NCI-H1105 (cell line): ENCODE data around the gene CASZ1.

Experiments
- DNase-seq: peaks from one replicate; lab custom pipeline; 2025; lab: John Stamatoyannopoulos, UW

Gene CASZ1

DNA sequence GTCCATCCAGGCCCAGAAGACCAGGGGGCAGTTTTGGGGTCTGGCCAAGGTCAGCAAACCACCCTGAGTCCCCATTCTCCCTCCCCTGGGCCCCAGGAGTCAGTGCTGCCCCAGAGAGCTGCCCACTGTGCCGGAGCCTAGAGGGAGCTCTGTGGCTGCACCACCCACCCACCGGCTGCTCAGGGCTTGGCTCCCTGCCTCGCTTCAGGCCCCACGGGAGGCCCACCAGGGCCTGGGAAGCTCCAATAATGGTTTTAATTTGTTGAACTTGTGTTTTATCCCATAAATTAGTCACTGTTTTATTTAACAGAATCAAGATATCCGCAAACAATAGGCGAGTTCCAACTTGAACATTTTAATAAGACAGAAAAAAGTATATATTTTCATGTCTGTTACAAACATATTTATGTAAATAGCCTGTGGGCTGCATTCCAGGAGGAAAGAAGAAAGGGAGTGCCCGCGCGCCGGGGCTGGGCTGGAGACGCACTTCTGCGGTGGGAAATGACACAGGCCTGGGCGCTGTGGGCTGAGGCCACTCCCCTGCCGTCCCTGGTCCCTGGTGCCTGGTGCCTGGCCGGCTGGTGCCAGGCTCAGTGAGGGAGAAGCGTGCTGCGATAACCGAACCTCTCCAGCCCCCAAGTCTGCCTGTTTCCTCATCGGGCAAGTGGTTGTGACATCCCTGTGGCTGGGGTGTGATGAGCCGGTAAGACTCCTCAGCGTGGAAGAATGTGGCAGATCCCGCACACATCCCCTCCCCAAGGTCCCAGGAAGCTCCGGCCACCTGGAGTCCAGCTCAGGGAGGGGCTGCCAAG, 161.2 kb downstream of the CASZ1 start:
- no peak for DNase-seq

DNA sequence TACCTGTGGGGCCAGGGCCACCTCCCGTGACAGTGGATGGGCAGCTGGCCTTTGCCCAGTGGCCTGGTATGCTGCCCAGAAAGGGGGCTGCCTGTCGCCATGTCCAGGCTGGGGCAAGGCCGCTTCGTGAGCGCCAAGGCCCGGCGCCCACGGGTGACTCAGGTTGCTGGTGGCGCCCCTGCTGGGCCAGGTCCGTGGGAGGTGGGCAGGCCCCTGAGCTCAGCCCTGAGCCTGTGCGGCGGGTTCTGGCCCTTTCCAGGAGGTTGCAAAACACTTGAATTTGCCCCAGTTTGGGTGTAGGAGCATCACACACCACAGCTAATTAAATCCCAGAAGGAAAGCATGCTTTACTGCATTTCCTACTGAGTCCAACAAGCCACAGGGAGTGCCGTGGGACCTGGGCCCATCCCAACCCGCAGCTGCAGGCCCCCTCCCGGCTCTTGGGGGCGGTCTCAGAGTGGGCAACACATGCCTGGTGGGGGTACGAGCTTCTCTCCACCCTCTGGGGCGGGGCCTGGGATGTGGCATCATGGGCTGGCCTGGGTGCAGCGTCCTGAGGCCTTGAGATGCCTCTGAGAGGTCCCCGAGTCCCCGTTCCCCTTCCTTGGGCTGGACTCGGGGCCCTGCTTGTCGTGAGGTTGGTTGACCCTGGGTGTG, 161.9 kb downstream of the CASZ1 start:
- DNase-seq, result no peak

DNA sequence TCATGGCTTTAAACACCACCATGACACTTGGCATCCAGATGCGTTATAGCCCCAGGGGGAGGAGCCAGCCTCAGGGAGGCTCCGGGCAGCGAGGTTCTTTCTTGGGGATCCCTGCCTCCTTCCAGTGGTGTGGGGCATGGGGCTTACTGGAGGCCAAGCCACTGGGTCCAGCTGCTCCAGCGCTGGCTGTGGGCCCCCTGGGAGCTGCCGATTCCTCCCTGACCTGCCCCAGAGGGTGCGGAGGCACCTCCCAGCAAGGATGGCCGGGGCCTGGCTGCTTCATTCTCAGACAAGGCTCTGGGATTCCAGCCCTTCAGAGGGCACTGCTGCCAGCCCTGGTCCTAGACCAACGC, 162.4 kb downstream of the CASZ1 start:
- DNase-seq, result no peak

DNA sequence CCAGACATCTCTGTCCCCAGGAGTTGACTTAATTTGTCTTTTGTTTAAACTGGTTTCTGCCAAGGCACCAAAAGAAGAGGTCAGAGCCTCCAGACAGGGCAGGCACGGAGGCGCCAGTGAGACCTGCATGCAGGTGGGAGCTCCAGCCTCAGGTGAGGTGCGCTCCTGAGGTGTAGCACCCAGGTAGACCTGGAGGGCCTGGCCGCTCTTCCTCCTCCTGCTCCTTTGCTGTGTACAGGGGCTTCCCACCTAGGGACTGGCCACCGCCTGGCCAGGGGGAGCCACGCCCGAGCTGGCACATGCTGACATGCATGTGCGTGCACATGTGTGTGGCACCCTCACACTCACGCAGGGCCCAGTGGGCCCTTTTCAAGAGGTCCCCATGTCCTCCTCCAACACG, 163.0 kb downstream of the CASZ1 start:
- DNase-seq, result no peak

DNA sequence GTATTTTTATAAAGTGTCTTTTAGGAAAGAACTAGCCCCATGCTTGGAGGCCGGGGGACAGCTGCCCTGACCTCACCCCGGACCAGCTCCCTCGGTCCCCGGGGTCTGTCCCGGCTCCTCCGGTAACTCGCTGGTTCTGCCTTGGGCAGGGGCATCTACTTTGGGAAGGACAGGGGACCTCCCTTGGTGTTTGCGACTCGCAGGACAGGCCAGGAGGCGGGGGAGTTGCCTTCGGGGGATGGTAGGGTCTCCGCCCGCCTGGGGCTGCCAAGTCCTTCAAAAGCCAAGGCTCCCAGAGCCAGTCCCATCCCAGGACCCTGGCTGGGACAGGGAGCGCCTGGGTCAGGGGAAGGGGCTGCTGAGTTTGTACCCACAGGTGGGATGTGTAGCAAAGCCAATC, 163.8 kb downstream of the CASZ1 start:
- DNase-seq, result no peak

DNA sequence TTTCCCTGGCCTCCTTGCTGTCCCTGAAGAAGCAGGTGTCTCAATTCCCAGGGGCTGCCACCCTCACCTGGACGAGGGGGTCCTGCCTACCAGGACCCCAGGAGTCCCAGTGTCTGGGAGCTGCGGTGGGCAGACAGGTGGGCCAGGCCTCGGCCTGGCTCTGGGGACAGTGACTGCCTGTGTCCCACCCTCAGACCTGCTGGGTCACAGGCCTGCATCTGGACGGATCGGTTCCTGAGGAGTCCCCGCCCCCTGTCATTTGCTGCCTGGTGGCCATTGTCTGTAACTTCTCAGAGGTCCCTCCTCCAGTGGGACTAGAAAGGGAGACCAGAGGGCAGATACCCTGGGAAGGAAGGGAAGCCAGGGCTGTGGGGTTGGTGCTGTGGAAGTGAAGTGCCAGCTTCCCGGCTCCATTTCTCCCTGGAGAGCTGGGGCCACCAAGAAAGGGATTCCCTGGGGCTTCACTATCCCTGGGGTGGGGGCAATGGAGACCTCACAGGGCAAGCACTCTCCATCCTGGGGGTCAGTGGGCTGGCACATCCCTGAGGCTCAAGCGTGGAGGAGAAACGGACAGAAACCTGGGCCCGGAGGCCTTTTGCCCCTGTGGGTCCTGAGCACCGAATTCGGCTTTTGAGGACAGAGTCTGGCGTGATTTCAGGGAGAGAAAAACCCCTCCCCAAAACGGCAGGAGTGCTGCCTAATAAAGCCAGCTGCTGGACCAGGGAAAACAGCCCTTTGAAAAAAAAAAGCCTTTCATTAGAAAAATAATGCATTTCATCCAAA, 164.4 kb downstream of the CASZ1 start:
- no peak for DNase-seq

DNA sequence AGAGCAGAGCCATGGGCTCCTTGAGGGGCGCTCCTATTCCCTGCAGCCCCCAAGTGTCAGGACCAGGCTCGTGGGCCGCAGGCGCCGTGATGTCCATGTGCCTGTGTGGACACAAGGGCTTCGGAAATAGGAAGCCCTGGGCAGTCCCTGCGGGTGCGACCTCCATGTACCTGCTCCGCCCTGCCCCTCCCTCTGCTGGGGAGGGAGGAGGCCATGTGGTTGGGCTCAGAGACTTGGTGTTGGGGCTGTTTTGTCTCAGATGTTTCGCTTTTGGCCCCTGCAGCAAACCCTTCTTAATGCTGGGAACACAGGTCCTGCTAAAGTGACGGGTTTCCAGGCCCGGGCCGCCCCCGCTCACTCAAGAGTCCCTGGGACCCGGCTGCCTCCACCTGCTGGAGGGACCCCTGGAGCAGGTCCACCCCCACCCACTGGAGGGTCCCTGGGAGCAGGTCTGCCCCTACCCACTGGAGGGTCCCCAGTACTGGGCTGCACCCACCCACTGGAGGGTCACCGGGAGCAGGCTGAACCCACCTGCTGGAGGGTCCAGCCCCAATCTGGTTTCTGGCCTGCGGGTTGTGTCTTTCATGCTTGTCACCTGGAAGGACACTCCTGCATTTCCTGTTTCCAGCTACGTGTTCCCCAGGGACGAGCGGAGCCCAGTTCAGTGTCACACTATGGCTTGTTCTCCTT, 165.2 kb downstream of the CASZ1 start:
- no peak for DNase-seq

DNA sequence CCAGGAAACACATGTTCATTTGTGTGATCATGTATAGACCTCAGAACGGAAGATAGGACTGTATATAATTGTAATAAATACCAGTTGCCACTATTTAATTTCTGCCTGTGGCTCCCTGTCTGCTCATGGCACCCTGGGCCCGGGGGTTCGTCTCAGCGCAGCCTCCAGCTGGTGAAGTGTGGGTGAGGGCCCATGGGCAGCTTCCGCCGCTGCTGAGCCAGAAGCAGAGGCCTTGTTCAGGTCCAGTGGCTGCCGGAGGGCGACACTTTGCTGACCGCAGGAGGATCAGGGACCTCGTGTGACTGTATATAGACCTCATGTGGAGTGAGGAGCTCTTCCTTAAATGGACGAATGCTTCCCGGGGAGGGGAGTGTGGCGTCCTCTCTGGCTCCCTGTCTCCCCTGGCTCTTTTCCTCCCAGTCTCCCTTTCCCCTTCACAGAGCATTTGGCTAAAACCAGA, 165.8 kb downstream of the CASZ1 start:
- DNase-seq, result no peak

DNA sequence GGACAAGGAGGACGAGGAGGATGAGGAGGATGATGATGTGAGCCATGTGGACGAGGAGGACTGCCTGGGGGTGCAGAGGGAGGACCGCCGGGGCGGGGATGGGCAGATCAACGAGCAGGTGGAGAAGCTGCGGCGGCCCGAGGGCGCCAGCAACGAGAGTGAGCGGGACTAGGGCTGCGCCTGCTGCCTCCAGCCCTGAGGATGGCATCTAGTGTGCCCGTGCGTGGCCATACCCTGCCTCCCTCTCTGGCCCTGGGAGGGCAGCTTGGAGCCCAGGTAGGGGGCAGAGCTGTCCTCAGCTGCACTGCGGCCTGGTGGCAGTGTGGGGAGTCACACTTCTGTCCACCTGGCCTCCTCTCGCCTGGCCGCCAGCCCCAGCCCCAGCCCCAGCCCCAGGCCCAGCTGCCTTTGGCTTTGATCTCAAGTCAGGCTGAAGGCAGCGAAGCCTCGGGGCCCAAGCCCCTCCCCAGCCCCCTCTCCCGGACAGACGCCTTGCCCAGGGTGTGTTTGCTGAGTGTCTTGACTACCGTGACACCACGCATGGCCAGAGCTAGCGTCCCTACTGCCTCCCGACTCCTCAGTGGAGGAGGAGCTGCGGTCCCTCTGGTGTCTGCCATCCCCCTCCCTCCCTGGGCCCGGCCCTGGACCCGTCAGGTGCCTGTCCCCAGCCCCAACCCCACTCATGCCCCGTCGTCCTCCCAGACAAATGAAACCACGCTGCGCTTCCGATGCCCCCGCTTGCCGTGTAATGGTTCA, 166.5 kb downstream of the CASZ1 start:
- no peak for DNase-seq

DNA sequence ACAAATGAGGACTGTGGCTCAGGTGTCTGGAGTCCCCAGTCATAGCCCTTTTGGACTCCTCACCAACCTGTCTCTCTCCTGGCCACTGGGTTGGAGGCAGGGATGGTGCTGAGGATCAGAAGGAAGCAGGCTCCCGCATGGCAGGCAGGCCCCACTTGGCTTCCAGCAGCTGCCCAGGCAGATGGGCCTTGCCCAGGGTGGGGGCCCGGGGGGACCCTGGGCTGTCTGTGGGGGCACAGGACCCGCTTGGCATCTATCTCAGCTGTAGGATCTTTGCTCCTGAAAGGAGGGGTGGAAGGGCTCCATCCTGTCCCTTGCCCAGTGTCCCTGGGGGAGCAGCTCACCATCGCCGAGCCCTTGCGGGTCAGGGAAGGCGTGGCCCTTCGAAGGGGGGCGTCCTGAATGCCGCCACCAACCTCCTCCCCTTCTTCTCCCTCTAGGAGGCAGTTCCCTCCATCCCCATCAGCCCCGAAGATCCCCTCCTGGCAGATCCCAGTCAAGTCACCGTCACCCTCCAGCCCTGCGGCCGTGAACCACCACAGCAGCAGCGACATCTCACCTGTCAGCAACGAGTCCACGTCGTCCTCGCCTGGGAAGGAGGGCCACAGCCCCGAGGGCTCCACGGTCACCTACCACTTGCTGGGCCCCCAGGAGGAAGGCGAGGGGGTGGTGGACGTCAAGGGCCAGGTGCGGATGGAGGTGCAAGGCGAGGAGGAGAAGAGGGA, 167.2 kb downstream of the CASZ1 start:
- DNase-seq, result no peak

DNA sequence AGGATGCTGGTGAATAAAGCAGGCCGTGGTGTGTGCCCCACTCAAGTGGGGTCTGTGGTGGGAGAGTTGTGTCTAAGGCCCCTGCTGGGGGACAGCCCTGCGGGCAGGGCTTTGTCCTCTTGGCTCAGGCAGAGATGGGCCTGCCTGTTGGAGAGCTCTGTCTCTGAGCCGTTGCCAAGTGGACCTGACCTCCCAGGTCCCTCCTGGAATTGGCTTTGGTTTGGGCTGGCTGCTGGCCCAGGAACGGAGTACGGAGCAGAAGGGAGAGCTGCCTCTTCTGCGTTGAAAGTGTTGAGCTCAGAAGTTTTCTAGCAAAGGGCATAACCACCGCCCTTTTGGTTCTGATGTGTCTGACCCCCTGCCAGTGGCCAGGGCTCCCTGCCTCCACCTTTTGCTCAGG, 167.8 kb downstream of the CASZ1 start:
- no peak for DNase-seq

DNA sequence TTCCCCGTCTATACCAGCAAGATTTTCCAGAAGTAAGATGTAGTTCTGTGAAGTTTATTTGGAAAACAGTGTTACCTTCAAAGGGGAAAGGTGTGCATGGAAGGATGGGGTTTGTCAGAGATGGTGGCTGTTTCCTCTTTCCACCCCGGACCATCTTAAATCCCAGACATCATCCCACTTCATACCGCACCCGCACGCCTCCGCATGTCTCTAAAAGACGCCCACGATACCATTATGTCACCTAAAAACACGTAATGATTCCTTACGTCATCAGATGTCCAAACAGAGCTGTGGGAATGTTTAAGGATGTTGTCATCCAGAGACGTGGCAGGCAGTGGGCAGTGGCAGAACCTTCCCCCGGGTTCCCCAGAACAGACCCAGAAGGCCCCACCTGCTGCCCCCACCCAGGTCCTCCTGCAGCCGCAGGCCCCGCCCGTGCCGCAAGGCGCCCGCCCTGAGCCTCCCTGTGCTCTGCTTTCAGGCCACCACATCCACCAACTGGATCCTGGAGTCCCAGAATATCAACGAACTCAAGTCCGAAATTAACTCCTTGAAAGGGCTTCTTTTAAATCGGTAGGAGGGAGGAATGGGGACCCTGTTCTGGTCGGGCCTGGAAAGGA, 169.5 kb downstream of the CASZ1 start:
- DNase-seq, result no peak

DNA sequence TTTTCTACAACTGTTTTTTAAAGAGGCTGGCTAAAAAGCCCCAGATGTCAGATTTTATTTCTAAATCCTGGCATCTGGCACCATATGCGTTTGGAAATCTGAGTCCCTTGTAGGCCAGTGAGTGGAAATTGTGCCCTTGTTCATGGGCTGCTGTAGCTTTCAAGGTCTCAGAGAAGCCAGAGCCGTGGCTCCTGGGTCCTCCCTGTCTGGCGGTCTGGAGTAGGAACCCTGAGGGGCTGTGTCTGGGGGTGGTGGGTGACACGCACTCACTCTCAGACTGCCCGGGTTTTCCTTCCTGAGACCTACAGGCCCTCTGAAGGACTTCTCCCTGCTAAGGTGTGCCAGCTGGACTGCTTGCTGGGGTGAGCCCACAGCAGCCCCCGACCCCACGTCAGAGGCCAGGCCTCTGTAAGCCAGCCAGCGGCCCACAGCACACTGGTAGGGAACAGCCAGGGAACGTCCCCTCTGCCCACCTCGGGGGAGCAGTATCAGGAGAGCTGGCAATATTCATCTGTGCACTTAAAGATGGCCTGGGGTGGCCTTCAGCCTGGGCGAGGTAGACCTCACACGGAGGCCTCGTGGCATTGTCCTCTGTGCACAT, 170.2 kb downstream of the CASZ1 start:
- DNase-seq, result no peak

DNA sequence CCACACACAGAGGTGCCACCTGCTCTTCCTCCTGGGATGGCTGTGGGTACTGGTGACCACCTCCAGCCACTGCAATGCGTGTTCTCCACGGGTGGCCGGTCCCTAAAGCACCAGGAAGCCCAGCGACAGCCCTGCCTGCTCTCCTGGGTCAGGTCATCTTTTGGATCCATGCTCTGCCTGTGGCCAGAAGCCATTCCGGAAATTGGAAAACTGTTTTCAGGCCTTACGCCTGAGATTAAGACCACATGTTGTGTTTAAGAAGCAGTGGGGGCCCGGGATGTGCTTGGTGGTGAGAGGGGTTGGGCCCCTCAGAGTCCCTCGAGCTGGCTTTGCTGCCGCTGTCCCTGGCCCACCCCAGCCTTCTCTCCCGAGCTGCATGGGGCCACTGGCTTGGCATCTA, 170.9 kb downstream of the CASZ1 start:
- no peak for DNase-seq

DNA sequence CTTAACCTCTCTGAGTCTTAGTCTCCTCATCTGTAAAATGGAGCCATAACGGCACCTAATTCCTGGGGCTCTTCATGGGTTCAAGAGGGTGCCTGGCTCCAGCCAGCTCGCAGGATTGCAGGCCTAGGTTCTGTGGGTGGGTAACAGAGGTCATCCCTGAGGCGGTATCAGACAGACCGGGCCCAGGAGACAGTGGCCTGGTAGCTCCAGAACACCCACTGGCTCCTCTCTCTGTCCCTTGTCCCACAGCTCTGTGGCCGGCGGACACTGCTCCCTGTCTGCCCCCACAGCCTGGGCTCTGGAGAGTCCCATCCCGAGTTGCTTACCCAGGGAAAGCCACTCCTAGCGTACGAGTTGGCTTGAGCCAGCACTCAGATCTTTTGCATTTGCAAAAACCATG, 171.4 kb downstream of the CASZ1 start:
- no peak for DNase-seq

DNA sequence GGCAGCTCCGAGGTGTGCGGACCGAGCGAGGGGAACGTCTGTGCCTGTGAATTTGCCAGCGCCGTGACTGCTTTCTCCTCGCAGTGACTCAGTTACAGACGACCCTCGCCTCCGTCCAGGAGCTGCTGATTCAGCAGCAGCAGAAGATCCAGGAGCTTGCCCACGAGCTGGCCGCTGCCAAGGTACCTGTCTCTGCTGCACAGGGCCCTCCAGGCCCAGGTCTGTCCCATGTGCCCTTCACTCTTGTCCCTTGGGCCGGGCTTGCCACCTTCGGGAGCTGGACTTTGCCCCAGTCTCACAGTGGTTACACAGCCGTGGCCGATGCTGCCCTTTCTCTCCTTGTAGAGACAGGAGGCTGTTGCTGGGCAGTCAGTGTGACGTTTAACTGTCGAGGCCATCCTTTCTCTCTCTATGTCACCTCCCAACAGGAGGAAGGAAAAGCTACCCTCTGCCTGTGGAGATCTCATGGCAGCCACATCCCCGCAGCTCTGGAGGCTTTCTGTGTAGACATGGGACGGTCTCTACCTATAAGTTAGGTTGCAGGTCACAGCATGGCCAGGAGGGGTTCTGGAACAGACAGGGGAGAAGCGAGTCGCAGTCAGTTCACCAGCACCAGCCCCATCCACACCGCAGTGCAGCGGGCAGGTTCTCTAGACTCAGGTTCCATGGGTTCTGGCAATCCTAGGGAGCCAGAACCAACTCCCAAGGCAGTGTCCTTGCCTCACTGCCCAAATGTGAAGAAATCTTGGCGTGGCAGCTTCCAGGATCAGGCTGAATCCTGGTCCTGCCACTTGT, 172.0 kb downstream of the CASZ1 start:
- no peak for DNase-seq

DNA sequence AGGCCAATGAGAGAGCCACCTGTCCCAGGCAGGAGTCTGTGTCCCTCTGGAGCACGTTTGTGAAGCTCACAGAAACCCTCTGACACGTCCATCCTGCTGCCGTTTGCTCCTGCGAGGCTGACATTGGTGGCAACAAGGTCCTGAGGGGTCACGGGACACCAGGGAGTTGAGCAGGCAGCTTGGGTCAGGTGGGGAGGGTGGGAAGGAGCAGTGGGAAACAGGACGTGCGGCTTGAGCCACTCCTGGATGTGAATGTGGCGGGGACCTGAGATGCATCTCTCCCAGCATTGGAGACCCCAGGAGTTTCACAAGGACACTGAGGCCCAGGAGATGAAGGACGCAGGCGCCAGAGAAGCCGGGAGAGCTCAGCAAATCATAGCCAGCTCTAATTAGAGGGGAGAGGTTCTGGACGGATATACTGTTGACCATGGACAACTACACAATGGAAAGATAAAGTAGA, 172.7 kb downstream of the CASZ1 start:
- DNase-seq, result no peak

DNA sequence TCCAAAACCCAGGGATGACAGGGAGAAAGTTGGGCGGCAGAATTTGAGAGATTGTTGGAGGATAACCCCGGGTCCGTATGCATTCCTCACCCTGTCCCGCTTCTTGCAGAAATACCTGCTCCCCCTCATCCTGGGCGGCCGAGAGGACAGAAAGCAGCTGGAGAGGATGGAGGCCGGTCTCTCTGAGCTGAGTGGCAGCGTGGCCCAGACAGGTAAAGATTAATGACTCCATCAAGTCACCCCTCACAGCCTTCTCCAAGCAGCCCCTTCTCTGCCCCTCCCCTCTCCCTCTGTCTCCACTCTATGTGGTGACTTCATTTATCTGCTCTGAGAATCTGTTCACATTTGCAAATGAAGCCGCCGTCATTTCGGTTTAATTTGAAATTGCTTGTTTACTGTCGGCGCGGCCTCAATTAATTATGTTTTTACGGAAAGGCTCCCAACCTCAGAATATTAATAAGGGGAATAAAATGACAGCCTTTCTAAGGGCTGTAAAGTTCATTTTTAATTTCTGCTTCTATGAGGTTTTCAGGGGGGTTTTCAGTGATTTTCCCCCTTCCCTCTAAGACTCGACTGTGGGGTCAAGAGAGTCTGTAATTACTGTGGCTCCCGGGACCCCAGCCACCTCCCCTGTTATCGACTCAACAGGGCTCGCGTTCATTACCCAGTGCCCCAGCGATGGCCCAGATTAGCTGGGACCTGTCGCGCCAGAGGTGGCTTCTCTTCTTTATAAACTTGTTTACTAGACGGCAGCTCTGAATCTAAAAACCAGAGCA, 173.3 kb downstream of the CASZ1 start:
- no peak for DNase-seq
